ENCODE measurements around the gene ST3GAL3. TPM values are rescaled to one million over a fixed set of nuclear protein-coding genes. Genes with fewer than 3 reads are reported as not detected.

ST3GAL3 gene
- total RNA-seq, 1 experiment from 2014 or later = 26.0 TPM

DNA sequence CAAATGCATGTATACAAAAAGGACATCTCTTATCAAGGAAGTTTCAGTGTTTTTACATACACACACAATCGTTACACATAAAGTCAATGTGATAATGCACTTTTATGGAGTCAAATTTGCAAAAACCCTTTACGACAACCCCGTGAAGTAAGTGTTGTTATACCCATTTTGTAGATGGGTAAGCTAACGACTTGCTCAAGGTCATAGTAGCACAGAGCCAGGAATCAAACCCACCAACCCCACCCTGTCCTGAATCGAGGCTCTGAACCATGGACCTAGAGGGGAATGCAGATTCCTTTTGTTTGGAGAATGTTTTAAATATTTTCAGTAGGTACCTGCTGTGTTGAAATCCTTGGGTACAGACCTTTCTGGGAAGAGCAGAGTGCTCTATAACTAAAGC lies 148.9 kb downstream of the ST3GAL3 start:
- ChIA-PET CTCF (no interaction called here), POLR2A (interaction anchor here (0.5 kb wide), 1 partner anchor 182 kb away, joined by 4 read pairs; no protein-coding TSS in a partner anchor)
- Histone ChIP-seq H3K4me3 (ENCODE audit: low read depth in 2 of 2, low read length in 2 of 2) (no peak overlapping the region), H3K27ac (ENCODE audit: low read length) (no peak overlapping the region), H3K4me1 (ENCODE audit: control insufficient read depth, insufficient read depth, low read length) (peaks cover 16% of the 10 kb centered on the region), H3K36me3 (ENCODE audit: control insufficient read depth, insufficient read depth, low read length) (no peaks in the 10 kb centered on the region), H3K27me3 (ENCODE audit: control insufficient read depth, insufficient read depth, low read length) (no peaks in the 10 kb centered on the region), H3K9me3 (ENCODE audit: control insufficient read depth, insufficient read depth, low read depth, low read length) (no peaks in the 10 kb centered on the region)
- DNase-seq (ENCODE audit: low read depth, low spot score) (no peak), ATAC-seq (no peak)
- in situ Hi-C loops (cut with HindIII; ENCODE audit: low pct_unique_long_range_greater_than_20kb, low sequenced_read_pairs) = no loop called here
- intact Hi-C loops (cut with micrococcal nuclease; ENCODE audit: unreplicated experiment) = no loop called here
- no peak for TF ChIP-seq SIN3A (IDR thresholded peaks at IDR 0.05; ENCODE audit: borderline replicate concordance, insufficient read depth, low read depth, low read length)
- TF ChIP-seq TCF7L2 (IDR thresholded peaks at IDR 0.05; ENCODE audit: low read depth, low read length) = no peak
- TF ChIP-seq POLR2AphosphoS5 (IDR thresholded peaks at IDR 0.05; ENCODE audit: low read depth, low read length) = no peak
- TF ChIP-seq, protein P1, sequence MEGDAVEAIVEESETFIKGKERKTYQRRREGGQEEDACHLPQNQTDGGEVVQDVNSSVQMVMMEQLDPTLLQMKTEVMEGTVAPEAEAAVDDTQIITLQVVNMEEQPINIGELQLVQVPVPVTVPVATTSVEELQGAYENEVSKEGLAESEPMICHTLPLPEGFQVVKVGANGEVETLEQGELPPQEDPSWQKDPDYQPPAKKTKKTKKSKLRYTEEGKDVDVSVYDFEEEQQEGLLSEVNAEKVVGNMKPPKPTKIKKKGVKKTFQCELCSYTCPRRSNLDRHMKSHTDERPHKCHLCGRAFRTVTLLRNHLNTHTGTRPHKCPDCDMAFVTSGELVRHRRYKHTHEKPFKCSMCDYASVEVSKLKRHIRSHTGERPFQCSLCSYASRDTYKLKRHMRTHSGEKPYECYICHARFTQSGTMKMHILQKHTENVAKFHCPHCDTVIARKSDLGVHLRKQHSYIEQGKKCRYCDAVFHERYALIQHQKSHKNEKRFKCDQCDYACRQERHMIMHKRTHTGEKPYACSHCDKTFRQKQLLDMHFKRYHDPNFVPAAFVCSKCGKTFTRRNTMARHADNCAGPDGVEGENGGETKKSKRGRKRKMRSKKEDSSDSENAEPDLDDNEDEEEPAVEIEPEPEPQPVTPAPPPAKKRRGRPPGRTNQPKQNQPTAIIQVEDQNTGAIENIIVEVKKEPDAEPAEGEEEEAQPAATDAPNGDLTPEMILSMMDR (IDR thresholded peaks at IDR 0.05) = no peak
- TF ChIP-seq REST (IDR thresholded peaks at IDR 0.05; ENCODE audit: insufficient read depth in 1 of 2, low read depth in 2 of 2, low read length in 1 of 2) = no peak
- BruUV-seq (replicated peaks) = no TSS peak

- no peak overlapping the region for H3K4me3 ChIP-seq (ENCODE audit: low read depth in 2 of 2, low read length in 2 of 2)
- CTCF ChIA-PET = interaction anchor here (0.7 kb wide), 1 partner anchor 78 kb away, joined by 5 read pairs; no protein-coding TSS in a partner anchor
- no peaks in the 10 kb centered on the region for H3K27me3 ChIP-seq (ENCODE audit: control insufficient read depth, insufficient read depth, low read length)
- H3K36me3 ChIP-seq (ENCODE audit: control insufficient read depth, insufficient read depth, low read length) = no peaks in the 10 kb centered on the region
- no peaks in the 10 kb centered on the region for H3K9me3 ChIP-seq (ENCODE audit: control insufficient read depth, insufficient read depth, low read depth, low read length)
- no peak overlapping the region for H3K27ac ChIP-seq (ENCODE audit: low read length)
- POLR2A ChIA-PET = no interaction called here
- intact Hi-C loops (cut with micrococcal nuclease; ENCODE audit: unreplicated experiment) = no loop called here
- no TSS peak for BruUV-seq (replicated peaks)
- in situ Hi-C loops (cut with HindIII; ENCODE audit: low pct_unique_long_range_greater_than_20kb, low sequenced_read_pairs) = no loop called here
- ATAC-seq (no peak), DNase-seq (ENCODE audit: low read depth, low spot score) (no peak)
- peaks cover 16% of the 10 kb centered on the region for H3K4me1 ChIP-seq (ENCODE audit: control insufficient read depth, insufficient read depth, low read length)
- TF ChIP-seq REST (IDR thresholded peaks at IDR 0.05; ENCODE audit: insufficient read depth in 1 of 2, low read depth in 2 of 2, low read length in 1 of 2) = no peak
- TF ChIP-seq, protein P1 (IDR thresholded peaks at IDR 0.05) = no peak
- TF ChIP-seq TCF7L2 (IDR thresholded peaks at IDR 0.05; ENCODE audit: low read depth, low read length) = no peak
- TF ChIP-seq POLR2AphosphoS5 (IDR thresholded peaks at IDR 0.05; ENCODE audit: low read depth, low read length) = no peak
- no peak for TF ChIP-seq SIN3A (IDR thresholded peaks at IDR 0.05; ENCODE audit: borderline replicate concordance, insufficient read depth, low read depth, low read length)
These were observed 149.8 kb downstream of the ST3GAL3 start for GRCh38 chr1:43857163-43857562.
